Measurements from ENCODE around the gene CIAO2A. TPM values are rescaled to one million over a fixed set of nuclear protein-coding genes. Genes with fewer than 3 reads are reported as not detected.
A peak's percentile ranks its signal among the peaks of the same experiment; 100 is the strongest.

CIAO2A gene
- total RNA-seq, 2 experiments from 2014 or later: 78.7 to 84.7 TPM

GRCh38 chr15:64072812-64073211, 20.8 kb downstream of the CIAO2A start:
- no peaks in the 10 kb centered on the region for H3K79me2 ChIP-seq (ENCODE audit: insufficient read depth, low read depth, low read length)
- H3K9me2 ChIP-seq (ENCODE audit: insufficient read depth, low read length): no peaks in the 10 kb centered on the region
- H3K4me1 ChIP-seq (ENCODE audit: insufficient read depth, low read length, poor library complexity, severe bottlenecking): peaks cover 13% of the 10 kb centered on the region
- no peaks in the 10 kb centered on the region for H4K20me1 ChIP-seq (ENCODE audit: insufficient read depth, low read length)
- no peak overlapping the region for H3K4me3 ChIP-seq (ENCODE audit: low read depth, low read length, poor library complexity, severe bottlenecking)
- no peak overlapping the region for H3K27ac ChIP-seq (ENCODE audit: low read depth, low read length, poor library complexity, severe bottlenecking)
- CTCF ChIA-PET (ENCODE audit: unreplicated experiment): no interaction called here
- peaks cover 56% of the 10 kb centered on the region for H3K36me3 ChIP-seq (ENCODE audit: insufficient read depth, low read length)
- intact Hi-C loops (cut with micrococcal nuclease; ENCODE audit: unreplicated experiment): no loop called here
- H2AFZ ChIP-seq (ENCODE audit: low read length): no peak overlapping the region
- POLR2A ChIA-PET: no interaction called here
- no peak for TF ChIP-seq CTCF (conservative IDR thresholded peaks at IDR 0.05; ENCODE audit: low read length)
- no peak for TF ChIP-seq EZH2phosphoT487 (IDR thresholded peaks at IDR 0.05; ENCODE audit: borderline replicate concordance, low read depth, low read length)
- H3K9me3 ChIP-seq (ENCODE audit: low read length): no peaks in the 10 kb centered on the region
- no peak overlapping the region for H3K4me2 ChIP-seq (ENCODE audit: low read length)
- TSS peak; percentile 45 for BruUV-seq (replicated peaks)
- DNase-seq (ENCODE audit: low spot score): no peak

- Histone ChIP-seq H3K9me2 (ENCODE audit: insufficient read depth, low read length) (no peaks in the 10 kb centered on the region), H3K27ac (ENCODE audit: low read depth, low read length, poor library complexity, severe bottlenecking) (no peak overlapping the region), H3K36me3 (ENCODE audit: insufficient read depth, low read length) (peaks cover 52% of the 10 kb centered on the region), H3K79me2 (ENCODE audit: insufficient read depth, low read depth, low read length) (no peaks in the 10 kb centered on the region), H3K9me3 (ENCODE audit: low read length) (no peaks in the 10 kb centered on the region), H3K4me2 (ENCODE audit: low read length) (no peak overlapping the region), H3K4me3 (ENCODE audit: low read depth, low read length, poor library complexity, severe bottlenecking) (no peak overlapping the region), H2AFZ (ENCODE audit: low read length) (no peak overlapping the region), H4K20me1 (ENCODE audit: insufficient read depth, low read length) (no peaks in the 10 kb centered on the region), H3K4me1 (ENCODE audit: insufficient read depth, low read length, poor library complexity, severe bottlenecking) (peaks cover 17% of the 10 kb centered on the region)
- intact Hi-C loops (cut with micrococcal nuclease; ENCODE audit: unreplicated experiment): no loop called here
- CTCF ChIA-PET (ENCODE audit: unreplicated experiment): no interaction called here
- DNase-seq (ENCODE audit: low spot score): no peak
- POLR2A ChIA-PET: no interaction called here
- TF ChIP-seq CTCF (conservative IDR thresholded peaks at IDR 0.05; ENCODE audit: low read length): no peak
- no peak for TF ChIP-seq EZH2phosphoT487 (IDR thresholded peaks at IDR 0.05; ENCODE audit: borderline replicate concordance, low read depth, low read length)
- BruUV-seq (replicated peaks): no TSS peak
Measured at GRCh38 chr15:64071931-64072765, 21.5 kb downstream of the CIAO2A start.
